ENCODE results near the gene NFYC.

GRCh38 chr1:40784141-40784770, 92.8 kb downstream of the NFYC start:
- TF ChIP-seq REST (IDR thresholded peaks at IDR 0.05; ENCODE audit: insufficient read depth in 1 of 2, low read depth in 2 of 2, low read length in 2 of 2) (no peak), POLR2AphosphoS5 (IDR thresholded peaks at IDR 0.05; ENCODE audit: low read depth, low read length) (no peak), SIN3A (IDR thresholded peaks at IDR 0.05; ENCODE audit: borderline replicate concordance, insufficient read depth, low read length) (no peak), TAF1 (IDR thresholded peaks at IDR 0.05; ENCODE audit: borderline replicate concordance, insufficient read depth, low read length) (no peak), FOXP2 (optimal IDR thresholded peaks at IDR 0.05; ENCODE audit: borderline replicate concordance, extremely low read depth, extremely low read length, insufficient read depth) (no peak)

Measured in PFSK-1 (cell line).